22Rv1 (cell line): Measurements from ENCODE around the gene ZNF222.

Experiments
- H3K27ac ChIP-seq: fragments of 450-650 bp; 2 replicates; pipeline ENCODE4 v1.5.1; 2017
- ZFX ChIP-seq: fragments of 450-650 bp; IDR thresholded peaks from 2 replicates; pipeline ENCODE4 v1.6.1; 2017; ENCODE audit warnings: antibody characterized with exemption, borderline replicate concordance
- TF ChIP-seq, protein P1 (sequence below): fragments of 450-650 bp; IDR thresholded peaks from 2 replicates; pipeline ENCODE4 v1.5.1; 2017; ENCODE audit warnings: mild to moderate bottlenecking

ZNF222 gene

DNA sequence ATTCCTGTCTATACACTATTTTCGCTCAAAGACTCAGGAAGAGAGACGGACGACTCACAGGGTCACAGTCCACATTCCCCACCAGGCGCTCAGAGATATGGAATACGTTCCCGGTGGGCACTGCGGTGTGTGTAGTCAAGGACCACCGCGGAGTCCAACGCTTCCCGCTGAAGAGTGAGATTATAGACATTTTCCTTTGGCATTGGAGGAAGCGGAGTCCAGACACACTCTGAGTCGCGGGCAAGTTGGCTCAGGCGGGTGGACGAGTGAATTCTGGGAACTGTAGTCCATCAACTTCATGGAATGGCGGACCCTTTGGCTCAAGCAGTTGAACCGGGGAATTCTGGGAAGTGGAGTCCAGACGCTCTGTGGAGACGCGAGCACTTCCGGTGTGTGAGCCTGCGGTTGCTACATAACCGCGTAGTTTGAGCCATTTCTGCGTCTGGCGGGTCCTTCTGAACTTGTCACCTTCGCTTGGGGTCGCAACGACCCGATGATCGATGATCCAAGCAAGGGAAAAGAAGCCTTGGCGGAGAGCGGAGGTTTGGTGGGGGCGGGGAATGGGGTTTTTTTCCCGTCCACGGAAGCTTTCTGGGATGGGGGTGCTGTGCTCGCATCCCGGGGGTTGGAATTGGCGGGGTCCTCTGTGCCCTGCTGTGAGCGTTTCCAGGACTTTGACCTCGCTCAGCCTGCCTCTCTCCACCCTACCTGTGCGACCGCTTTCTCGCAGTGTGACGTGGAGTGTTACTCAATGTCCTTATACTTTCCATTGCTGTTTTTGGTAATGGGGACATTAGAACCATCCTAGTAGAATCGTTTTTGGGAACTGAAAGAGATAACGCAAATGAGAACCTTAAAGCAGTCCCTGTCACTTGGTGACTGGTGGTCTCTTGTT lies 22.4 kb upstream of the ZNF222 start, which contains the start of gene ZNF230:
TSS of gene ZNF230 (plus strand) at position 392 of the 895 bp plus-strand sequence. CDS start 4,122 bp downstream, outside the sequence.
- peak within 1 kb of the TSS; percentile 52 for H3K27ac ChIP-seq
- no peak for TF ChIP-seq ZFX
- TF ChIP-seq, protein P1, sequence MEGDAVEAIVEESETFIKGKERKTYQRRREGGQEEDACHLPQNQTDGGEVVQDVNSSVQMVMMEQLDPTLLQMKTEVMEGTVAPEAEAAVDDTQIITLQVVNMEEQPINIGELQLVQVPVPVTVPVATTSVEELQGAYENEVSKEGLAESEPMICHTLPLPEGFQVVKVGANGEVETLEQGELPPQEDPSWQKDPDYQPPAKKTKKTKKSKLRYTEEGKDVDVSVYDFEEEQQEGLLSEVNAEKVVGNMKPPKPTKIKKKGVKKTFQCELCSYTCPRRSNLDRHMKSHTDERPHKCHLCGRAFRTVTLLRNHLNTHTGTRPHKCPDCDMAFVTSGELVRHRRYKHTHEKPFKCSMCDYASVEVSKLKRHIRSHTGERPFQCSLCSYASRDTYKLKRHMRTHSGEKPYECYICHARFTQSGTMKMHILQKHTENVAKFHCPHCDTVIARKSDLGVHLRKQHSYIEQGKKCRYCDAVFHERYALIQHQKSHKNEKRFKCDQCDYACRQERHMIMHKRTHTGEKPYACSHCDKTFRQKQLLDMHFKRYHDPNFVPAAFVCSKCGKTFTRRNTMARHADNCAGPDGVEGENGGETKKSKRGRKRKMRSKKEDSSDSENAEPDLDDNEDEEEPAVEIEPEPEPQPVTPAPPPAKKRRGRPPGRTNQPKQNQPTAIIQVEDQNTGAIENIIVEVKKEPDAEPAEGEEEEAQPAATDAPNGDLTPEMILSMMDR = no peak

DNA sequence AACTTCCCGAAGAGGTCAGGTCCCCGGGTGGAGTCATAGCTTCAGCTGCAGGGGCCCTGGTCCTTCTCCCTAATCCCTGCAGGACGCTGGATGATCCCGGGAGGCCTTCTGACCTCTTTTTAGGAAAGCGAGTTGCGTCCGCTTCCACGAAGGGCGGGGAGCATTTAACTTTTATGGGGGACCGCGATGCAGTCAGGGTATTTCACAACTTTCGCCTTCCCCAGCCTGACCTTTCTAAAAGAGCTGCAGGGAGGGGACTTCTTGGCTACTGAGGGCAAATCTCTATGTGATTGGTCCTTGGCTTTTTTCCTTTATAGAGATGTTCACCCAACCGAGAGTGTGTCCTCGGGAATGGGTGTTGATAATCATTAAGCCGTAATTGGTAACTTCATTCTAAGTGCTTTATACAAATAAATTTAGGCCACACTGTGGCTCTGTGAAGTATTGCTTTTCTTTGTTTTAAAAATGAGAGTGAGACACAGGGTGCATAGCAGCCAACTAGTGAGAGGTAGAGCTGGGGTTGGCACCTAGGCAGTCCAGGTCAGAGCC lies 21.6 kb upstream of the ZNF222 start:
- H3K27ac ChIP-seq = peak overlapping the region; percentile 52
- TF ChIP-seq ZFX = no peak
- TF ChIP-seq, protein P1 = no peak

DNA sequence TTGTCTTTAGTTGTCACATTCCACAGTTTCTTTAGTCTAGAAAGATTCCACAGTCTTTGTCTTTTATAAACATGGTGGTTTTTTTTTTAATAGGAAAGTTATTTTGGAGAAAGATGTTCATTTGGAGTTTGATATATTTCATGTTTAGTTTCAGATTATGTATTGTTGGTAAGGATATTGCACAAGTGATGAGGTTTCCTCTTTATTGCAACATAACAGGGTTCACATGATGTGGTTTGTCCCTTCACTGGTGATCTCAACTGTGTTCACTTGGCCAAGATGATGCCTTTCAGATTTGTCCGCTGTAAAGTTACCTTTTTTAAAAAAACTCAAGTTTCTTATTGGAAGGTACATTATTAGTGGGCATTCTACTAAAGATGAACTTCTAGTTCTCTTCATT lies 19.2 kb upstream of the ZNF222 start:
- no peak overlapping the region for H3K27ac ChIP-seq
- no peak for TF ChIP-seq ZFX
- TF ChIP-seq, protein P1 = no peak

- no peak for TF ChIP-seq ZFX
- TF ChIP-seq, protein P1 = no peak
- H3K27ac ChIP-seq = no peak overlapping the region
Observed at GRCh38 chr19:44007473-44007872, 17.7 kb upstream of the ZNF222 start.

DNA sequence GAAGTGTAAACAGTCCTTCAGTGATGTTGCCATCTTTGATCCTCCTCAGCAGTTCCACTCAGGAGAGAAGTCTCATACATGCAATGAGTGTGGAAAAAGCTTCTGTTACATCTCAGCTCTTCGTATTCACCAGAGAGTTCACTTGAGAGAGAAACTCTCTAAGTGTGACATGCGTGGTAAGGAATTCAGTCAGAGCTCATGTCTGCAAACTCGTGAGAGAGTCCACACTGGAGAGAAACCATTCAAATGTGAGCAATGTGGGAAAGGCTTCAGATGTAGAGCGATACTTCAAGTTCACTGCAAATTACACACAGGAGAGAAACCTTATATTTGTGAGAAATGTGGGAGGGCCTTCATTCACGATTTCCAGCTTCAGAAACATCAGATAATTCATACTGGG lies 14.7 kb upstream of the ZNF222 start:
- TF ChIP-seq ZFX = no peak
- no peak overlapping the region for H3K27ac ChIP-seq

DNA sequence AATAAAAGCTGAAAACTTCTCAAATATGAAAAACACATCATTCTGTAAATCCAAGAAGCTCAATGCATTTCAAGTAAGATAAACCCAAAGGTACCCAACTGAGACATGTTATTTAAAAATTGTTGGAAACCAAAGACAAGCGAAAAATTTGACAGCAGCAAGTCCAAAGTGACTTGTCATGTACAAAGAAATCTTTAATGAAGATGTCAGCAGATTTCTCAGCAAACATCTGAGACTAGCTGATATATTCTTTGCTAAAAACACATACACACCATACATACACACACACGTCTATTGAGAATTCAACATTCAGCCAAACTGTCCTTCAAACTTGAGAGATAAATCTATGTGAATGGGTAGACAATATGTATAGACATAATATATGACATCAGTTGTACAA lies 5.7 kb upstream of the ZNF222 start:
- TF ChIP-seq ZFX = no peak
- TF ChIP-seq, protein P1 = no peak

GRCh38 chr19:44021221-44021620 lies 4.0 kb upstream of the ZNF222 start:
- no peak overlapping the region for H3K27ac ChIP-seq
- TF ChIP-seq ZFX = no peak
- TF ChIP-seq, protein P1 = no peak

More for the DNA sequence above, 5.7 kb upstream of the ZNF222 start:
- no peak overlapping the region for H3K27ac ChIP-seq
